GM12878 (cell line): ENCODE results near the gene LIN37.

ENCODE experiments used
- CTCF ChIP-seq, 3 experiments: IDR thresholded peaks in 2 of 3; conservative IDR thresholded peaks in 1 of 3; 2 replicates each; pipeline ENCODE4 v1.5.1; 2011; ENCODE audit warnings: low read depth in 3 of 3, low read length in 3 of 3, mild to moderate bottlenecking in 3 of 3, control low read depth in 2 of 3, moderate library complexity in 2 of 3, inconsistent platforms in 1 of 3, mixed read lengths in 1 of 3; ENCODE audit not compliant: control insufficient read depth in 2 of 3, insufficient read depth in 1 of 3; ENCODE audit errors: extremely low read depth in 1 of 3
- EZH2 ChIP-seq: IDR thresholded peaks from 2 replicates; pipeline ENCODE4 v1.6.1; 2012; ENCODE audit warnings: low read depth, mild to moderate bottlenecking, control low read depth, inconsistent platforms, low read length, borderline replicate concordance; ENCODE audit not compliant: control insufficient read depth
- MEF2B ChIP-seq: fragments of 450-650 bp; IDR thresholded peaks from 2 replicates; pipeline ENCODE4 v1.6.1; 2018; ENCODE audit warnings: mild to moderate bottlenecking, moderate library complexity; ENCODE audit not compliant: partially characterized antibody, poor library complexity, severe bottlenecking
- POLR2A ChIP-seq: IDR thresholded peaks from 2 replicates; pipeline ENCODE4 v1.6.1; 2011; ENCODE audit warnings: low read depth, mild to moderate bottlenecking, low read length

GRCh38 chr19:35767288-35768081 lies 19.1 kb downstream of the LIN37 start:
- TF ChIP-seq MEF2B: no peak
- TF ChIP-seq POLR2A: no peak; the same call in none of the 2 replicates
- TF ChIP-seq CTCF (IDR thresholded peaks at IDR 0.05 in 2 of 3, conservative IDR thresholded peaks at IDR 0.05 in 1 of 3; ENCODE audit: control insufficient read depth in 2 of 3, extremely low read depth in 1 of 3, insufficient read depth in 1 of 3, low read depth in 3 of 3, low read length in 3 of 3): no peak
- TF ChIP-seq EZH2: no peak
